Body of pancreas (tissue), 4 donors: ENCODE data around the gene DCDC2C. TPM values are rescaled to one million over a fixed set of nuclear protein-coding genes. Genes with fewer than 3 reads are reported as not detected.
A peak's percentile ranks its signal among the peaks of the same experiment; 100 is the strongest.

Experiments used
- ATAC-seq: fragments of 150-250 bp; one replicate; pipeline ENCODE4 v1.9.1; 2016
- DNase-seq, 4 donors: peaks; one replicate each; pipeline ENCODE4 v3.0.0-alpha.2; 2019
- H3K27ac ChIP-seq, 4 donors: fragments of 200-600 bp; sonication (generic); 1 replicate in 3 of 4; 2 replicates in 1 of 4; pipeline versions ENCODE4 v1.5.1 to v1.6.1; 2016 to 2019; ENCODE audit warnings: mild to moderate bottlenecking in 1 of 4, mixed read lengths in 1 of 4, moderate library complexity in 1 of 4
- H3K27me3 ChIP-seq, 2 donors: fragments of 200-600 bp; sonication (generic); one replicate each; pipeline ENCODE4 v1.6.0; 2016; ENCODE audit warnings: mild to moderate bottlenecking in 1 of 2
- H3K36me3 ChIP-seq, 2 donors: fragments of 200-600 bp; sonication (generic); replicated peaks in 1 of 2; 2 replicates each; pipeline ENCODE4 v1.5.1; 2016; ENCODE audit warnings: low read depth in 2 of 2; ENCODE audit not compliant: insufficient read depth in 1 of 2
- H3K4me1 ChIP-seq: fragments of 200-600 bp; sonication (generic); one replicate; pipeline ENCODE4 v1.6.0; 2016
- H3K4me3 ChIP-seq, 2 donors: fragments of 200-600 bp; sonication (generic); 1 replicate in 1 of 2; 2 replicates in 1 of 2; pipeline ENCODE4 v1.5.1; 2016 to 2019
- H3K9me3 ChIP-seq, 3 donors: fragments of 200-600 bp; sonication (generic); 1 replicate in 2 of 3; 2 replicates in 1 of 3; pipeline ENCODE4 v1.5.1; 2016
- CTCF ChIP-seq, 7 experiments: fragments of 450-650 bp in 4 of 7; fragments of 200-600 bp in 3 of 7; sonication (generic) in 3 of 7; IDR thresholded peaks; one replicate each; pipeline ENCODE4 v1.5.1; 2016 to 2019; ENCODE audit warnings: antibody characterized with exemption in 7 of 7
- POLR2A ChIP-seq, 3 donors: fragments of 450-650 bp; IDR thresholded peaks; one replicate each; pipeline ENCODE4 v1.6.1; 2016; ENCODE audit warnings: antibody characterized with exemption in 3 of 3, mild to moderate bottlenecking in 2 of 3
- WGBS, 2 donors: methylation state at CpG; one replicate each; pipeline ENCODE4 v1.1.5; 2017; 5-methylcytosine and 5-hydroxymethylcytosine counted together
- intact Hi-C: fragments of 100-400 bp; cut with DNase I; formaldehyde crosslinking; loops from one replicate; pipeline ENCODE4 v1.15.1; 2023
- total RNA-seq, 2 donors: library from RNA; depleted of rRNA; stranded (reverse); fragments of >200 nt; gene quantifications; one replicate each; pipeline ENCODE4 v1.1.0, GENCODE V29; 2016

DCDC2C gene
- total RNA-seq, 2 donors from 2014 or later, result not detected

GRCh38 chr2:3787768-3788167 is 84.4 kb downstream of the DCDC2C start:
- no peaks in the 10 kb centered on the region for H3K36me3 ChIP-seq
- ATAC-seq (no peak), DNase-seq (no peak)
- intact Hi-C loops, result no loop called here
- H3K9me3 ChIP-seq, result no peaks in the 10 kb centered on the region
- H3K27me3 ChIP-seq, result no peaks in the 10 kb centered on the region
- H3K4me3 ChIP-seq, result no peak overlapping the region
- TF ChIP-seq POLR2A (IDR thresholded peaks at IDR 0.05) (no peak), CTCF (IDR thresholded peaks at IDR 0.05) (no peak)
- H3K27ac ChIP-seq, result no peak overlapping the region
- no peaks in the 10 kb centered on the region for H3K4me1 ChIP-seq

GRCh38 chr2:3789256-3789655 is 85.9 kb downstream of the DCDC2C start:
- ATAC-seq (no peak), DNase-seq (no peak)
- no peak overlapping the region for H3K27ac ChIP-seq
- no peaks in the 10 kb centered on the region for H3K4me1 ChIP-seq
- no peaks in the 10 kb centered on the region for H3K27me3 ChIP-seq
- intact Hi-C loops, result no loop called here
- WGBS, 2 donors, result 8 to 30% methylated on average over 1 of the region's 1 CpG
- no peaks in the 10 kb centered on the region for H3K36me3 ChIP-seq
- H3K4me3 ChIP-seq, result no peak overlapping the region
- TF ChIP-seq POLR2A (IDR thresholded peaks at IDR 0.05) (no peak), CTCF (IDR thresholded peaks at IDR 0.05) (no peak)
- H3K9me3 ChIP-seq, result no peaks in the 10 kb centered on the region

GRCh38 chr2:3793249-3793648 is 89.9 kb downstream of the DCDC2C start:
- DNase-seq (no peak), ATAC-seq (no peak)
- 52 to 64% methylated on average over 5 of the region's 5 CpGs for WGBS, 2 donors
- Histone ChIP-seq H3K36me3 (no peaks in the 10 kb centered on the region), H3K4me3 (no peak overlapping the region), H3K4me1 (no peaks in the 10 kb centered on the region), H3K27ac (no peak overlapping the region), H3K27me3 (no peaks in the 10 kb centered on the region), H3K9me3 (no peaks in the 10 kb centered on the region)
- intact Hi-C loops, result no loop called here
- no peak for TF ChIP-seq POLR2A (IDR thresholded peaks at IDR 0.05)
- no peak for TF ChIP-seq CTCF (IDR thresholded peaks at IDR 0.05)

- Histone ChIP-seq H3K4me3 (no peak overlapping the region), H3K36me3 (no peaks in the 10 kb centered on the region), H3K9me3 (no peaks in the 10 kb centered on the region), H3K27ac (no peak overlapping the region), H3K27me3 (no peaks in the 10 kb centered on the region), H3K4me1 (no peaks in the 10 kb centered on the region)
- 55 to 65% methylated on average over 4 of the region's 4 CpGs for WGBS, 2 donors
- ATAC-seq, result no peak
- TF ChIP-seq CTCF (IDR thresholded peaks at IDR 0.05) (no peak), POLR2A (IDR thresholded peaks at IDR 0.05) (no peak)
- intact Hi-C loops, result no loop called here
- no peak for DNase-seq
These were observed 98.1 kb downstream of the DCDC2C start for GRCh38 chr2:3801506-3801905.

GRCh38 chr2:3805201-3805939 is 102.0 kb downstream of the DCDC2C start:
- no peak for TF ChIP-seq POLR2A (IDR thresholded peaks at IDR 0.05)
- peak in 3 of 7 experiments; percentile 7 to 11 (median 10) for TF ChIP-seq CTCF (IDR thresholded peaks at IDR 0.05)
- H3K36me3 ChIP-seq, result no peaks in the 10 kb centered on the region
- no peaks in the 10 kb centered on the region for H3K4me1 ChIP-seq
- DNase-seq (peak in 1 of 4 donors; percentile 12), ATAC-seq (no peak)
- intact Hi-C loops, result no loop called here
- no peaks in the 10 kb centered on the region for H3K27me3 ChIP-seq
- H3K4me3 ChIP-seq, result no peak overlapping the region
- no peak overlapping the region for H3K27ac ChIP-seq
- H3K9me3 ChIP-seq, result no peaks in the 10 kb centered on the region
- 44 to 47% methylated on average over 15 of the region's 15 CpGs for WGBS, 2 donors
